Peyer's patch (tissue), 4 donors: ENCODE results near the gene CDH8. TPM values are rescaled to one million over a fixed set of nuclear protein-coding genes. Genes with fewer than 3 reads are reported as not detected.

Experiments used
- DNase-seq, 3 donors: peaks; one replicate each; pipeline ENCODE4 v3.0.0-alpha.2; 2017 to 2019
- H3K27ac ChIP-seq, 4 donors: fragments of 200-600 bp; sonication (generic); one replicate each; pipeline ENCODE4 v1.5.1; 2016 to 2019
- H3K27me3 ChIP-seq, 2 donors: fragments of 200-600 bp; sonication (generic); one replicate each; pipeline ENCODE4 v1.5.1; 2019
- H3K36me3 ChIP-seq, 3 donors: fragments of 200-600 bp; sonication (generic); one replicate each; pipeline ENCODE4 v1.5.1; 2016 to 2019
- H3K4me1 ChIP-seq, 4 donors: fragments of 200-600 bp; sonication (generic); one replicate each; pipeline ENCODE4 v1.5.1; 2016 to 2019
- H3K4me3 ChIP-seq, 4 donors: fragments of 200-600 bp; sonication (generic); 1 replicate in 3 of 4; 2 replicates in 1 of 4; pipeline ENCODE4 v1.5.1; 2016 to 2019; ENCODE audit warnings: mild to moderate bottlenecking in 1 of 4
- H3K9me3 ChIP-seq, 4 donors: fragments of 200-600 bp; sonication (generic); one replicate each; pipeline ENCODE4 v1.5.1; 2016 to 2019; ENCODE audit warnings: mild to moderate bottlenecking in 1 of 4
- POLR2A ChIP-seq, 2 donors: fragments of 450-650 bp; IDR thresholded peaks; one replicate each; pipeline ENCODE4 v1.5.1; 2017; ENCODE audit warnings: antibody characterized with exemption in 2 of 2, mild to moderate bottlenecking in 2 of 2, moderate library complexity in 2 of 2
- total RNA-seq, 4 donors: library from RNA; depleted of rRNA; stranded (reverse); fragments of >200 nt; gene quantifications; one replicate each; pipeline ENCODE4 v1.1.0, GENCODE V29; 2016
- TF ChIP-seq, protein P1 (sequence below), 6 experiments: fragments of 450-650 bp in 4 of 6; fragments of 200-600 bp in 2 of 6; sonication (generic) in 1 of 6; IDR thresholded peaks; one replicate each; pipeline ENCODE4 v1.5.1; 2017 to 2019; ENCODE audit warnings: antibody characterized with exemption in 6 of 6, mild to moderate bottlenecking in 3 of 6, moderate library complexity in 1 of 6

Gene CDH8
- total RNA-seq, 4 donors from 2014 or later, result not detected

DNA sequence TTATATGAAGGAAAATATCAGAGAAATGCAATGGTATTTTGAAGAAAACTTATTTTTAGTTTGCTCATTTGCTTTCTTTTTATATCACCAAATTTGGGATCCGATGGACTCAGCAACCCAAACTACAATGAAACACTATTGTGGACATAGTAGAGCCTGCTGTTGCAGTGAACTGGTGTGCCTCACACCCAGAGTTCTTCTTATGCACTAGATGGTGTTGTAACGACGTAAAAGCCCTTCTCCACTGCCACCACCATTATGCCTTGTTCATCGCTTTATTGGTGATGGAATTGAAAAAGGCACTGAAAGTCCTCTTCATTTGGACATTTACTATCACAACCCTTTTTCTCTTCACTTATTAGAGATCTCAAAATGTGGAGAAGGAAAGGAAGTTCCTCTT, 381.3 kb downstream of the CDH8 start:
- Histone ChIP-seq H3K4me1 (no peaks in the 10 kb centered on the region), H3K36me3 (no peaks in the 10 kb centered on the region), H3K9me3 (no peaks in the 10 kb centered on the region), H3K4me3 (no peak overlapping the region), H3K27ac (no peak overlapping the region), H3K27me3 (no peaks in the 10 kb centered on the region)
- no peak for DNase-seq
- TF ChIP-seq, protein P1, sequence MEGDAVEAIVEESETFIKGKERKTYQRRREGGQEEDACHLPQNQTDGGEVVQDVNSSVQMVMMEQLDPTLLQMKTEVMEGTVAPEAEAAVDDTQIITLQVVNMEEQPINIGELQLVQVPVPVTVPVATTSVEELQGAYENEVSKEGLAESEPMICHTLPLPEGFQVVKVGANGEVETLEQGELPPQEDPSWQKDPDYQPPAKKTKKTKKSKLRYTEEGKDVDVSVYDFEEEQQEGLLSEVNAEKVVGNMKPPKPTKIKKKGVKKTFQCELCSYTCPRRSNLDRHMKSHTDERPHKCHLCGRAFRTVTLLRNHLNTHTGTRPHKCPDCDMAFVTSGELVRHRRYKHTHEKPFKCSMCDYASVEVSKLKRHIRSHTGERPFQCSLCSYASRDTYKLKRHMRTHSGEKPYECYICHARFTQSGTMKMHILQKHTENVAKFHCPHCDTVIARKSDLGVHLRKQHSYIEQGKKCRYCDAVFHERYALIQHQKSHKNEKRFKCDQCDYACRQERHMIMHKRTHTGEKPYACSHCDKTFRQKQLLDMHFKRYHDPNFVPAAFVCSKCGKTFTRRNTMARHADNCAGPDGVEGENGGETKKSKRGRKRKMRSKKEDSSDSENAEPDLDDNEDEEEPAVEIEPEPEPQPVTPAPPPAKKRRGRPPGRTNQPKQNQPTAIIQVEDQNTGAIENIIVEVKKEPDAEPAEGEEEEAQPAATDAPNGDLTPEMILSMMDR (IDR thresholded peaks at IDR 0.05), result no peak
- TF ChIP-seq POLR2A (IDR thresholded peaks at IDR 0.05), result no peak

DNA sequence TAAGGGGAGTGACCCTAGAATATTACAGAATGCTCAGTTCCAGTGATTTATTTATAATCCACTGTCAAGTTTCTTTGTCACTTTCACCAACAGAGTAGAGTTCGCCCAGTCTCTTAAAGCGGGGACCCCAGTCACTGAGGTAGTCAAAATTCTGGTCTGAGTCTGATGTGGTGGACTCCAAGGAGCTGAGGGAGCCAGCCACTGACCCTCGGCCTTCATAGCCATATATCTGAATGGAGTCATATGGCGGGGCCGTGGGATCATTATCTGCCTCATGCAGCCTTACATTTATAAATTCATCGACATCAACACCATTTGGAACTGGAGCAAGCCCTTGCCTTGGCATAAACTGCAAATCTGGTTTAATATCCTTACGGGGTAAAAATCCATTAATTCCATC, 382.7 kb downstream of the CDH8 start:
- Histone ChIP-seq H3K4me1 (no peaks in the 10 kb centered on the region), H3K9me3 (no peaks in the 10 kb centered on the region), H3K27ac (no peak overlapping the region), H3K27me3 (no peaks in the 10 kb centered on the region), H3K4me3 (no peak overlapping the region), H3K36me3 (no peaks in the 10 kb centered on the region)
- TF ChIP-seq POLR2A (IDR thresholded peaks at IDR 0.05), result no peak
- TF ChIP-seq, protein P1 (IDR thresholded peaks at IDR 0.05), result no peak
- no peak for DNase-seq

DNA sequence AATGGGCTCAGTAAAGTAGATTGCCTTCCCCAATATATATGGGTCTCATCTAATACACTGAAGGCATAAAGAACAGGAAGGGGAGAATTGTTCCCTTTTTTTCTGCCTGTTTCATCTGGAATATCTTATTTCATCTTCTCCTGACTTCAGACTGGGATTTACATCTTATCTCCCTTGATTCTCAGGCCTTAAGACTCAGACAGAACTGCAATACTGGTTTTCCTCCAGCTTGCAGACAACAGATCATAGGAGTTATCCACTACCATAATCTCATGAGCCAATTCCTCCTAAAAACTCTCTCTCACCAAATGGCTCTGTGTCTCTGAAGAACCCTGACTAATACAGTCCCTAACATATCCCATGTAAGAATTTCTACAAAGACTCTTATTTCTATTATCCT, 390.7 kb downstream of the CDH8 start:
- Histone ChIP-seq H3K4me3 (no peak overlapping the region), H3K4me1 (no peaks in the 10 kb centered on the region), H3K36me3 (no peaks in the 10 kb centered on the region), H3K9me3 (no peaks in the 10 kb centered on the region), H3K27me3 (no peaks in the 10 kb centered on the region), H3K27ac (no peak overlapping the region)
- TF ChIP-seq, protein P1 (IDR thresholded peaks at IDR 0.05), result no peak
- no peak for TF ChIP-seq POLR2A (IDR thresholded peaks at IDR 0.05)
- DNase-seq, result no peak

DNA sequence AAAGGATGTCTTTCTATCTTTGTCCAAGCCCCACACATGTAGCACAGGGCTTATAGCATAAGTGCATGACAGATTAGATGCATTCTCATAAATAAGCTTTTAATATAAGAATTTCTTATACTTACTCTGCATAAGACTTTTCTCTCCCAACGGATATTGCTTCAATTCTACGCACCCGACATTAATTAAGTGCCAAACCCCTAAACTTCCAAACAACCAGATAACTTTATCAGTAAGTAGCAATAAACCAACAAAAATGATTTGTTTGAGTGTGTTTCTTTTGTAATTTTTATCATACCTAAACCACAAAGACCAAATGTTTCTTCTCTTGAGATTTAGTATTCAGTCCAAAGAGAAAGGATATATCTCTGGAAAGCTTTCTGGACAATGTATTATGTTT, 391.5 kb downstream of the CDH8 start:
- no peak overlapping the region for H3K4me3 ChIP-seq
- no peak overlapping the region for H3K27ac ChIP-seq
- H3K9me3 ChIP-seq, result no peaks in the 10 kb centered on the region
- TF ChIP-seq, protein P1 (IDR thresholded peaks at IDR 0.05), result no peak
- no peak for TF ChIP-seq POLR2A (IDR thresholded peaks at IDR 0.05)
- H3K4me1 ChIP-seq, result no peaks in the 10 kb centered on the region
- H3K36me3 ChIP-seq, result no peaks in the 10 kb centered on the region
- no peaks in the 10 kb centered on the region for H3K27me3 ChIP-seq
- DNase-seq, result no peak

DNA sequence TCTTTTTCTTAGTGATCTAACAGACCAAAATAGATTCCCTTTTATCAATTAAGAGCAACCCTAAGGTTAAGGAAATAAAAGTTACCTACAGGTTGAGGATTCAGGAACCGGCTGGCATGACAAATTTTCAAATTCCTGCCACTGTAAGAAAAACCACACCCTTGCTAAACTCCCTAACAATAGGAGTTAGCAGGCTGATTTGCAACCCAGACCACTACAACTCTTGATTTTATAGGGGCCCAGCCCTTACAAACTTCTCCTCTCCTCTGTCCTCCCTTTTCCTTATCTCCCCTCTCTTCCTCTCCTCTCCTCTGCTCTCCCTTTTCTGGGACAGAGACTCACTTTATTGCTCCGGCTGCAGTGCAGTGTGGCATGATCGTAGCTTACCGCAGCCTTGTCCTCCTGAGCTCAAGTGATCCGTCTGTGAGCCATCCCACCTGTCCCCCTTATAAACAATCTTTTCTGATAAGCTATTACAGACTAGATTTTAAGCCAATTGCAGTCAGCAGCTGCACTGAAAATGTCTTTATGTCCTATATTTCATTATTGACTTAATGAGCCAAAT, 418.9 kb downstream of the CDH8 start:
- DNase-seq, result no peak
- no peak overlapping the region for H3K27ac ChIP-seq
- no peaks in the 10 kb centered on the region for H3K27me3 ChIP-seq
- H3K9me3 ChIP-seq, result no peaks in the 10 kb centered on the region
- no peak overlapping the region for H3K4me3 ChIP-seq
- H3K4me1 ChIP-seq, result no peaks in the 10 kb centered on the region
- no peak for TF ChIP-seq POLR2A (IDR thresholded peaks at IDR 0.05)
- TF ChIP-seq, protein P1 (IDR thresholded peaks at IDR 0.05), result no peak
- H3K36me3 ChIP-seq, result no peaks in the 10 kb centered on the region

DNA sequence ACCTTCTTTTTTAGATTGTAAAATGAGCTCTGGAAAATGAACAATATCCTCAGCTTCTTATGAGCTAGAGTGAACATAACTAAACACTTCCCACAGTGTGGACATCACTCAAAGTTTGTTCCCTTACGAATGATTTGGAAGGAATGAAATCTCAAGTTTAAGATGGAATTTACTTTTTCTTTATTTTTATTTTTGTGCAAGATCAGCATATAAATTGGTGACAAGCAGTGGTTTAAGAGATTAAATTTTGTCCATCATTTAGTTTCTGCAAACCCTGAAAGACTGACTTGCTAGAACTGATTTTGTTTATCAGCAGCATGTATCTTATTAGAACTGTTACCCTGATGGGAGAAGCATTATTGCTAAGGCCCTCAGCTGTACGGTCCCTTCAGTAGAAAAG, 420.1 kb downstream of the CDH8 start:
- TF ChIP-seq, protein P1 (IDR thresholded peaks at IDR 0.05), result no peak
- TF ChIP-seq POLR2A (IDR thresholded peaks at IDR 0.05), result no peak
- no peak for DNase-seq
- no peak overlapping the region for H3K27ac ChIP-seq
- H3K4me3 ChIP-seq, result no peak overlapping the region
- no peaks in the 10 kb centered on the region for H3K4me1 ChIP-seq
- H3K9me3 ChIP-seq, result no peaks in the 10 kb centered on the region
- H3K27me3 ChIP-seq, result no peaks in the 10 kb centered on the region
- no peaks in the 10 kb centered on the region for H3K36me3 ChIP-seq
